Mesenchymal stem cell (in vitro differentiated cells and primary cell): ENCODE data around the gene CDH23. TPM values are rescaled to one million over a fixed set of nuclear protein-coding genes. Genes with fewer than 3 reads are reported as not detected.

Source experiments
- DNase-seq: peaks from one replicate; pipeline ENCODE4 v3.0.0-alpha.2; 2013
- H2AFZ ChIP-seq: one replicate; pipeline ENCODE4 v1.6.1; 2013; ENCODE audit warnings: low read depth, mild to moderate bottlenecking, control low read depth, inconsistent platforms, low read length, moderate library complexity
- H2AK5ac ChIP-seq: 2 replicates; pipeline ENCODE4 v1.6.1; 2013; ENCODE audit warnings: low read length, moderate library complexity, mild to moderate bottlenecking, inconsistent platforms; ENCODE audit not compliant: severe bottlenecking
- H2BK120ac ChIP-seq: one replicate; pipeline ENCODE4 v1.6.1; 2013; ENCODE audit warnings: low read depth, mild to moderate bottlenecking, inconsistent platforms, low read length, moderate library complexity
- H2BK12ac ChIP-seq, 2 experiments: one replicate each; pipeline ENCODE4 v1.6.1; 2013; ENCODE audit warnings: inconsistent platforms in 2 of 2, low read length in 2 of 2, mild to moderate bottlenecking in 2 of 2, moderate library complexity in 2 of 2, control low read depth in 1 of 2
- H2BK15ac ChIP-seq: one replicate; pipeline ENCODE4 v1.6.1; 2013; ENCODE audit warnings: mild to moderate bottlenecking, low read depth, inconsistent platforms; ENCODE audit not compliant: poor library complexity, severe bottlenecking
- H2BK5ac ChIP-seq: 2 replicates; pipeline ENCODE4 v1.6.1; 2013; ENCODE audit warnings: low read depth, mild to moderate bottlenecking, low read length, control low read depth, inconsistent platforms; ENCODE audit not compliant: poor library complexity, severe bottlenecking
- H3K14ac ChIP-seq, 2 experiments: one replicate each; pipeline ENCODE4 v1.6.1; 2013; ENCODE audit warnings: inconsistent platforms in 2 of 2, low read length in 2 of 2, control low read depth in 1 of 2, mild to moderate bottlenecking in 1 of 2, moderate library complexity in 1 of 2
- H3K18ac ChIP-seq, 2 experiments: one replicate each; pipeline ENCODE4 v1.6.1; 2013; ENCODE audit warnings: inconsistent platforms in 2 of 2, low read length in 2 of 2, control low read depth in 1 of 2, low read depth in 1 of 2, mild to moderate bottlenecking in 1 of 2
- H3K23ac ChIP-seq, 2 experiments: one replicate each; pipeline ENCODE4 v1.6.1; 2013; ENCODE audit warnings: inconsistent platforms in 2 of 2, low read length in 2 of 2, mild to moderate bottlenecking in 2 of 2, moderate library complexity in 2 of 2, control low read depth in 1 of 2
- H3K27ac ChIP-seq: 2 replicates; pipeline ENCODE4 v1.5.1; 2013; ENCODE audit warnings: mild to moderate bottlenecking, moderate library complexity, low read length, control low read depth, inconsistent platforms; ENCODE audit not compliant: poor library complexity, severe bottlenecking
- H3K27me3 ChIP-seq, 2 experiments: 2 replicates each; pipeline versions ENCODE4 v1.6.1 to v1.7.0; 2013; ENCODE audit warnings: low read length in 2 of 2, mild to moderate bottlenecking in 2 of 2, moderate library complexity in 2 of 2, control low read depth in 1 of 2, inconsistent platforms in 1 of 2; ENCODE audit not compliant: control insufficient read depth in 1 of 2, insufficient read depth in 1 of 2
- H3K36me3 ChIP-seq, 2 experiments: 2 replicates each; pipeline versions ENCODE4 v1.6.1 to v1.7.0; 2013; ENCODE audit warnings: low read length in 2 of 2, control low read depth in 1 of 2, inconsistent platforms in 1 of 2, low read depth in 1 of 2, mild to moderate bottlenecking in 1 of 2; ENCODE audit not compliant: insufficient read depth in 2 of 2, control insufficient read depth in 1 of 2
- H3K4ac ChIP-seq, 2 experiments: one replicate each; pipeline ENCODE4 v1.6.1; 2013; ENCODE audit warnings: inconsistent platforms in 2 of 2, low read length in 2 of 2, mild to moderate bottlenecking in 2 of 2, moderate library complexity in 2 of 2, control low read depth in 1 of 2, low read depth in 1 of 2
- H3K4me1 ChIP-seq: 2 replicates; pipeline ENCODE4 v1.6.1; 2013; ENCODE audit warnings: low read depth, low read length, control low read depth; ENCODE audit not compliant: control insufficient read depth, insufficient read depth
- H3K4me2 ChIP-seq: 2 replicates; pipeline ENCODE4 v1.6.1; 2013; ENCODE audit warnings: low read length, mild to moderate bottlenecking, inconsistent platforms; ENCODE audit not compliant: poor library complexity, severe bottlenecking
- H3K4me3 ChIP-seq, 2 experiments: 2 replicates each; pipeline versions ENCODE4 v1.5.1 to v1.7.0; 2013; ENCODE audit warnings: low read length in 2 of 2, mild to moderate bottlenecking in 2 of 2, control low read depth in 1 of 2, low read depth in 1 of 2; ENCODE audit not compliant: insufficient read depth in 1 of 2
- H3K79me1 ChIP-seq: replicated peaks from 2 replicates; pipeline ENCODE4 v1.6.1; 2013; ENCODE audit warnings: mild to moderate bottlenecking, control low read depth, low read length, inconsistent platforms; ENCODE audit not compliant: poor library complexity, severe bottlenecking
- H3K9ac ChIP-seq: 2 replicates; pipeline ENCODE4 v1.7.0; 2013; ENCODE audit warnings: mild to moderate bottlenecking, low read length, moderate library complexity
- H3K9me3 ChIP-seq: 2 replicates; pipeline ENCODE4 v1.7.0; 2013; ENCODE audit warnings: mild to moderate bottlenecking, low read length; ENCODE audit not compliant: control insufficient read depth
- H4K8ac ChIP-seq: one replicate; pipeline ENCODE4 v1.6.1; 2013; ENCODE audit warnings: inconsistent platforms, mild to moderate bottlenecking, low read length, moderate library complexity
- H4K91ac ChIP-seq: one replicate; pipeline ENCODE4 v1.6.1; 2013; ENCODE audit warnings: mild to moderate bottlenecking, low read length, inconsistent platforms
- WGBS: methylation state at CpG from one replicate; pipeline ENCODE4 v1.1.7; 2013; ENCODE audit warnings: mixed read lengths; 5-methylcytosine and 5-hydroxymethylcytosine counted together
- polyA plus RNA-seq, 2 experiments: library from polyadenylated mRNA; stranded (reverse); fragments of 200-250 nt; gene quantifications; one replicate each; pipeline ENCODE4 v1.2.3, GENCODE V29; 2013

The CDH23 gene
- not detected for polyA plus RNA-seq (2013, experiment 1 of 2)
- not detected for polyA plus RNA-seq (2013, experiment 2 of 2)

DNA sequence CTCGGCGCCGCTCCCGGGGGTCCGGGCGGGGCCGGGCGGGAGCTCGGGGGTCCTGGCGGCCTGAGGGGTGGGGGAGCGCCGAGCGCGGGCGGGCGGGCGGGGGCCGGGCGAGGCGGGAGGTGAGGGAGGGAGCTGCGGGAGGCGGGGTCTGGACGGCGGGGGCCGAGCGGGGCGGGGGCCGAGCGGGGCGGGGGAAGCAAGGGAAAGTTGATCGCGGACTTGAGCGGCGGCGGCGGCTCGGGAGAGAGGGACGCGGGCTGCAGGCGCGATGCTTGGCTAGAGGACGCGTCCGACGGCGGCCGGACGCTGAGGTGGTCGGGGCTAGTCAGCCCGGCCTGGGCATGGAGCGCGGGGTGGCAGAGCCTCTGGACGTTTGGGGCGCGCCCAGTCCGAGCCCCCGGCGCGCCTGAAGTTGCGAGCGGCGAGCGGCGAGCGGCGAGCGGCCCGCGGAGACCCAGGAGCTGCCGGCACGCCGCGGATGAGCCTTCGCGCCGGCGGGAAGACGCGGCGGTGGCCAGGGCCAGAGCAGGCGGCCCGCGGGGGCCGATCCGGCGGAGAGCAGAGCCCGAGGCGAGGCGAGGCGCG is at the start of gene CDH23:
Gene CDH23, plus strand, starts transcription at position 210 of the 585 bp plus-strand sequence. CDS start 42,912 bp downstream, outside the sequence.
- no peak within 1 kb of the TSS for H3K27ac ChIP-seq
- H4K91ac ChIP-seq, result no peak within 1 kb of the TSS
- no peak within 1 kb of the TSS for H2BK15ac ChIP-seq
- H3K79me1 ChIP-seq, result no peaks in the 10 kb centered on the region
- H2BK5ac ChIP-seq, result no peak within 1 kb of the TSS
- H3K18ac ChIP-seq, result no peak within 1 kb of the TSS
- peak within 1 kb of the TSS; percentile 27 to 47 for H3K4me3 ChIP-seq
- H2AK5ac ChIP-seq, result no peak within 1 kb of the TSS
- peaks cover 15% of the 10 kb centered on the region for H3K4me1 ChIP-seq
- no peak within 1 kb of the TSS for H3K23ac ChIP-seq
- H2BK12ac ChIP-seq, result no peak within 1 kb of the TSS
- no peaks in the 10 kb centered on the region for H3K36me3 ChIP-seq
- no peak for DNase-seq
- H3K14ac ChIP-seq, result no peak within 1 kb of the TSS
- H3K9me3 ChIP-seq, result no peaks in the 10 kb centered on the region
- H2AFZ ChIP-seq, result no peak within 1 kb of the TSS
- no peak within 1 kb of the TSS for H3K9ac ChIP-seq
- no peak within 1 kb of the TSS for H3K4ac ChIP-seq
- H3K4me2 ChIP-seq, result peak within 1 kb of the TSS; percentile 59
- H4K8ac ChIP-seq, result no peak within 1 kb of the TSS
- no peak within 1 kb of the TSS for H2BK120ac ChIP-seq
- H3K27me3 ChIP-seq, result peaks cover 86 to 87% of the 10 kb centered on the region in 2 experiments
- 0% methylated on average over 27 of the region's 91 CpGs for WGBS

DNA sequence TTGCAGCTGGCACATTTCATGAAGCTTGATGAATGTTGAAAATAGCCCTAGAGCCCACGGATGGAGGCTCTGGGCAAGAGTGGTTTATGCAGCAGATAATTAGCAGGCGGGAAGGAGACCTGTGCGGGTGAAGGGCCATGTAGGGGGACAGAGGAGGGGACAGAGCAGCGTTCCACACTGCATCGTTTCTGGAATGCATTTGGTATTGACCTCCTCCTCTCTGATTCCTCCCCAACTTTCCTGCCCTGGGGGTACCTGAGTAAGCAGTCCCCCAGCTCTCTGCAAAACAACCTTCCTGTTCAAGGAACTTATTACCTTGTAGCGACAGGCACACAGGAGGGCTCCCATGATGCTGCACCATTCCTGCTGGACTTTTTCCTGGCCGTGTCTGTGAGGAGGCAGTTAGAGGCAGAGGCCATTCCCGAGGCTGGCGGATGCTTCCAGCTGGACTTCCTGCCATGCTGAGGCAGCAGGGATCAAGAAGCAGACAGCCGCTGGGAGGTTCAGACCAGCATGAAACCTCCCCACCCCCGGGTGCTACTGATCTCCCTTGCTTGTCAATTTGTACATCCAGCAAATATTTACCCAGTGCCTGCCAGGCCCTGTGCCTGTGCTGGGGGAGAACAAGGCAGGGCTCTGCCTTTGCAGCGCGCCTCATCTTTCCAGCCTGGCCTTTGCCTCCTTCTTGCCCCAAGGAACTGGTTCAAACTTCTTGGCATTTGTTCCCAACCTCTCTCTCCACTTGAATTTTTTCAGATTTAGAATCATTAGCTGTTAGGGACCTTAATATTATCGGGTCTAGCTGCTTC is 48.9 kb upstream of the CDH23 start:
- no peak overlapping the region for H3K9ac ChIP-seq
- no peak overlapping the region for H3K4me2 ChIP-seq
- H3K79me1 ChIP-seq, result no peaks in the 10 kb centered on the region
- no peak overlapping the region for H4K91ac ChIP-seq
- no peak overlapping the region for H3K4ac ChIP-seq
- H2BK15ac ChIP-seq, result no peak overlapping the region
- H3K4me1 ChIP-seq, result peaks cover 7% of the 10 kb centered on the region
- H3K18ac ChIP-seq, result no peak overlapping the region
- H3K14ac ChIP-seq, result no peak overlapping the region
- WGBS, result 84% methylated on average over 14 of the region's 14 CpGs
- H2AK5ac ChIP-seq, result no peak overlapping the region
- no peak for DNase-seq
- H3K27me3 ChIP-seq, result peaks cover 7 to 68% of the 10 kb centered on the region in 2 experiments
- no peak overlapping the region for H2BK5ac ChIP-seq
- no peak overlapping the region for H4K8ac ChIP-seq
- H3K23ac ChIP-seq, result no peak overlapping the region
- H2BK120ac ChIP-seq, result no peak overlapping the region
- no peaks in the 10 kb centered on the region for H3K9me3 ChIP-seq
- H3K36me3 ChIP-seq, result peaks cover 0 to 4% of the 10 kb centered on the region in 2 experiments
- H2AFZ ChIP-seq, result no peak overlapping the region
- no peak overlapping the region for H2BK12ac ChIP-seq
- H3K4me3 ChIP-seq, result no peak overlapping the region
- H3K27ac ChIP-seq, result no peak overlapping the region

DNA sequence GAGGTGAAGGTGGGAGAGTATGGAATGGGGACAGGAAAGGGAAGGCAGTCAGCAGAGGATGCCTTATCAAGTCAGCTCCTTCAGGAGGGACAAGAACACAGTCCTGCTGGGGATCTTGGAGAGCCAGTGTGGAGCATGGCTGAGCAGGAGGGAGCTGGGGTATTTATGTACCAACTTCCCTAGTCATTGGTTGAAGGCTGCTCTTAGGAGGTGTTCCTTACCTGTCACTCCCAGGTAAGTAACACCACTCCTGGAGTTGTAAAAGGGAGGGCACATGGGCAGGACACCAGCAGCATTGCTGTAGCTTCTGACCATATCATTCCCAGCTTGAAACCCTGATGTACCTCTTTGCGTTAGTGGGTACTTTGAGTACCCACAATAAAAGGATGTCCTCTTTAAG is 47.9 kb upstream of the CDH23 start:
- Histone ChIP-seq H3K27me3 (peaks cover 7 to 70% of the 10 kb centered on the region in 2 experiments), H3K4me3 (no peak overlapping the region), H3K23ac (no peak overlapping the region), H2AK5ac (no peak overlapping the region), H2BK15ac (no peak overlapping the region), H3K14ac (no peak overlapping the region), H3K9ac (no peak overlapping the region), H3K36me3 (peaks cover 0 to 4% of the 10 kb centered on the region in 2 experiments), H4K91ac (no peak overlapping the region), H2BK12ac (no peak overlapping the region), H3K9me3 (no peaks in the 10 kb centered on the region), H2AFZ (no peak overlapping the region), H3K4me2 (no peak overlapping the region), H3K18ac (no peak overlapping the region), H2BK120ac (no peak overlapping the region), H2BK5ac (no peak overlapping the region), H3K27ac (no peak overlapping the region), H3K79me1 (no peaks in the 10 kb centered on the region), H4K8ac (no peak overlapping the region), H3K4me1 (peaks cover 7% of the 10 kb centered on the region), H3K4ac (no peak overlapping the region)
- 100% methylated on average over 1 of the region's 1 CpG for WGBS
- DNase-seq, result no peak

- no peaks in the 10 kb centered on the region for H3K79me1 ChIP-seq
- H3K4me3 ChIP-seq, result no peak overlapping the region
- no peak overlapping the region for H2AFZ ChIP-seq
- no peak overlapping the region for H2BK15ac ChIP-seq
- H2AK5ac ChIP-seq, result no peak overlapping the region
- H3K36me3 ChIP-seq, result peaks cover 0 to 4% of the 10 kb centered on the region in 2 experiments
- H2BK5ac ChIP-seq, result no peak overlapping the region
- H3K18ac ChIP-seq, result no peak overlapping the region
- H4K8ac ChIP-seq, result no peak overlapping the region
- no peak overlapping the region for H4K91ac ChIP-seq
- no peak overlapping the region for H3K4me2 ChIP-seq
- no peak overlapping the region for H2BK120ac ChIP-seq
- H3K9ac ChIP-seq, result no peak overlapping the region
- H3K4me1 ChIP-seq, result peaks cover 7% of the 10 kb centered on the region
- 88% methylated on average over 7 of the region's 7 CpGs for WGBS
- no peak overlapping the region for H3K27ac ChIP-seq
- no peak for DNase-seq
- no peak overlapping the region for H3K4ac ChIP-seq
- H3K27me3 ChIP-seq, result peaks cover 7 to 70% of the 10 kb centered on the region in 2 experiments
- no peak overlapping the region for H3K23ac ChIP-seq
- no peak overlapping the region for H2BK12ac ChIP-seq
- no peaks in the 10 kb centered on the region for H3K9me3 ChIP-seq
- H3K14ac ChIP-seq, result peak overlapping the region in 1 of 2 experiments; percentile 75
These were observed 47.3 kb upstream of the CDH23 start for GRCh38 chr10:71349406-71349805.
